Brain microvascular endothelial cell (primary cell): ENCODE measurements around the gene HHLA2.
"Not testable (repeated sequence)": the region's sequence is repeated elsewhere in the genome, so short reads cannot be mapped to it uniquely, and the experiment has no call there.

Experiments used
- DNase-seq: peaks from one replicate; pipeline ENCODE4 v3.0.0-alpha.2; 2020
- H3K27ac ChIP-seq: fragments of 250-450 bp; sonication (Bioruptor Pico); 2 replicates; pipeline ENCODE4 v1.5.1; 2020; ENCODE audit warnings: mild to moderate bottlenecking, moderate library complexity
- H3K27me3 ChIP-seq: fragments of 250-450 bp; sonication (Bioruptor Pico); replicated peaks from 2 replicates; pipeline ENCODE4 v1.5.1; 2020; ENCODE audit warnings: mild to moderate bottlenecking
- H3K36me3 ChIP-seq: fragments of 250-450 bp; sonication (Bioruptor Pico); replicated peaks from 2 replicates; pipeline ENCODE4 v1.5.1; 2020; ENCODE audit warnings: mild to moderate bottlenecking
- H3K4me3 ChIP-seq: 2 replicates; pipeline ENCODE4 v1.5.1; 2011; ENCODE audit warnings: low read depth, mild to moderate bottlenecking, control low read depth, low read length, moderate library complexity
- CTCF ChIP-seq: IDR thresholded peaks from 2 replicates; pipeline ENCODE4 v1.5.1; 2011; ENCODE audit warnings: low read depth, mild to moderate bottlenecking, moderate library complexity, low read length, control low read depth, inconsistent platforms; ENCODE audit errors: missing control alignments
- in situ Hi-C: cut with HindIII; loops from 2 replicates; pipeline ENCODE4 v1.10.0; 2017; ENCODE audit warnings: low sequenced_read_pairs, low pct_ligation_motif_present

Gene HHLA2

GRCh38 chr3:108354562-108354961 lies 58.2 kb downstream of the HHLA2 start:
- Histone ChIP-seq H3K36me3 (no peaks in the 10 kb centered on the region), H3K27me3 (no peaks in the 10 kb centered on the region), H3K4me3 (no peak overlapping the region), H3K27ac (no peak overlapping the region)
- TF ChIP-seq CTCF = no peak
- DNase-seq = no peak
- in situ Hi-C loops = no loop called here

DNA sequence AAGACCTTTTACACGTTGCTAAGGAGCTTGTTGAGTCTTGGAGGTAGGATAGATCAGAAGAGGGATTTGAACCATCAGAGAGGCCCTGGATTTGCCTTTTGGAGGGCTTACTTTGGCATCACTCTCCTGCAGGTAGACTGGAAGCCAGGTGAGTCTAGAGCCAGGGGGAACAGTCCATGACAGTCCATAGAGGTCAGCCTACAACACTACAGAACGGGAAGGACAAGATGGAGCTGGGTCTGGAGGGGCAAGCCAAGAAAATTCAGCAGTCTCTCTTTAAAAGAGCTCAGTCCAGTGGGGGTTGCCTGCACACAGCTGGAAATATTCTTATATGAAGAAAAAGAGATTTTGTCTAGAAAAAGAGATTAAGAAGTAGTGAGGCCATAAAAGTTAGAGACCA lies 60.7 kb downstream of the HHLA2 start:
- Histone ChIP-seq H3K27ac (no peak overlapping the region), H3K4me3 (no peak overlapping the region), H3K36me3 (no peaks in the 10 kb centered on the region), H3K27me3 (no peaks in the 10 kb centered on the region)
- no peak for DNase-seq
- in situ Hi-C loops = no loop called here
- TF ChIP-seq CTCF = no peak

GRCh38 chr3:108359011-108359410 lies 62.7 kb downstream of the HHLA2 start:
- no peaks in the 10 kb centered on the region for H3K36me3 ChIP-seq
- H3K27ac ChIP-seq = no peak overlapping the region
- H3K27me3 ChIP-seq = no peaks in the 10 kb centered on the region
- no peak for DNase-seq
- no peak for TF ChIP-seq CTCF
- in situ Hi-C loops = no loop called here
- H3K4me3 ChIP-seq = no peak overlapping the region

GRCh38 chr3:108376026-108376425 lies 79.7 kb downstream of the HHLA2 start:
- no peak overlapping the region for H3K27ac ChIP-seq
- in situ Hi-C loops = no loop called here
- no peak for TF ChIP-seq CTCF

GRCh38 chr3:108377384-108377783 lies 81.0 kb downstream of the HHLA2 start:
- Histone ChIP-seq H3K36me3 (no peaks in the 10 kb centered on the region), H3K27ac (no peak overlapping the region), H3K4me3 (no peak overlapping the region), H3K27me3 (no peaks in the 10 kb centered on the region)
- no peak for DNase-seq
- TF ChIP-seq CTCF = no peak
- in situ Hi-C loops = no loop called here

More at GRCh38 chr3:108376026-108376425, 79.7 kb downstream of the HHLA2 start:
- H3K36me3 ChIP-seq = no peaks in the 10 kb centered on the region
- H3K27me3 ChIP-seq = no peaks in the 10 kb centered on the region
- H3K4me3 ChIP-seq = no peak overlapping the region
- DNase-seq = no peak

DNA sequence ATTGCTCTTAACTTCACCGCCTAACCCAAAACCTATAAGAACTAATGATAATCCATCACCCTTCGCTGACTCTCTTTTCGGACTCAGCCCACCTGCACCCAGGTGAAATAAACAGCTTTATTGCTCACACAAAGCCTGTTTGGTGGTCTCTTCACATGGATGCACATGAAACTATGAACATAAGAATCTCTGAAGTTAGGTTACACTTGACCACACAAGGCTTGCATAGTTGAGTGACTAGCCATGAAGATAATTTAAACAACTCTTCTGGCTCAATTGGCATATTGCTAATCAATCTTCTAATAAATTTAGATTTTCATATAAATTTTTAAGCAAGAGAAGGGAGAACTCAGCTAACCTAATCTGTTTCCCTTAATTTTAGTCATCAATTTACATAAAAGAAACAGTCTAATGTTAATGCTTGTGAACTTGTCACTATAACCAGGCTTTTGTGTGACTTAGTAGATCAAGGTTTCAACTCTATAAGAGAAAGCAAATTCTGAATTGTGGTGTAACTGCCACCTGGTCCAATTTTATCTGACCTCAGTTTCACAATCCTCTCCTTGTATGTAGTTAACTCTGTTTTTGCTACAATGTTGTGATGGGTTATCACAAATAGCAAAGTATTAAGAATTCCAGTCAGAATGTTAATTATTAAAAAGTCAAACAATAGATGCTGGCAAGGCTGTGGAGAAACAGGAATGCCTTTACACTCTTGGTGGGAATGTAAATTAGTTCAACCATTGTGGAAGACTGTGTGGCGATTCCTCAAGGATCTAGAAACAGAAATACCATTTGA lies 82.0 kb downstream of the HHLA2 start:
- Histone ChIP-seq H3K27ac (no peak overlapping the region), H3K36me3 (no peaks in the 10 kb centered on the region), H3K27me3 (no peaks in the 10 kb centered on the region), H3K4me3 (no peak overlapping the region)
- in situ Hi-C loops = no loop called here
- no peak for DNase-seq
- no peak for TF ChIP-seq CTCF

- H3K36me3 ChIP-seq, DNase-seq, H3K4me3 ChIP-seq, H3K27ac ChIP-seq, in situ Hi-C loops, H3K27me3 ChIP-seq: not testable (repeated sequence)
Measured at GRCh38 chr3:108378952-108379342, 82.6 kb downstream of the HHLA2 start.
